Hematopoietic multipotent progenitor cell treated with erythropoietin and hydrocortisone succinate and interleukin-3 and kit ligand, for 15 days (in vitro differentiated cells): ENCODE data around the gene G6PC1.
"Not testable (repeated sequence)": the region's sequence is repeated elsewhere in the genome, so short reads cannot be mapped to it uniquely, and the experiment has no call there.

Experiments used
- DNase-seq: peaks from one replicate; pipeline ENCODE4 v3.0.0-alpha.2; 2015; ENCODE audit warnings: low spot score

The G6PC1 gene

GRCh38 chr17:42873932-42874695, 26.5 kb upstream of the G6PC1 start:
- DNase-seq: not testable (repeated sequence)

- DNase-seq: no peak
Measured at GRCh38 chr17:42877037-42877436, 23.6 kb upstream of the G6PC1 start.

GRCh38 chr17:42878123-42878880, 22.3 kb upstream of the G6PC1 start:
- DNase-seq: no peak

- DNase-seq: no peak
Measured at GRCh38 chr17:42878924-42879595, 21.5 kb upstream of the G6PC1 start.

- no peak for DNase-seq
Measured at GRCh38 chr17:42879596-42879985, 21.0 kb upstream of the G6PC1 start.

GRCh38 chr17:42880776-42881310, 19.8 kb upstream of the G6PC1 start:
- no peak for DNase-seq

- DNase-seq: not testable (repeated sequence)
Measured at GRCh38 chr17:42881706-42882105, 18.9 kb upstream of the G6PC1 start.

- no peak for DNase-seq
Measured at GRCh38 chr17:42882166-42882565, 18.4 kb upstream of the G6PC1 start.

GRCh38 chr17:42883802-42884558, 16.6 kb upstream of the G6PC1 start:
- DNase-seq: no peak

- not testable (repeated sequence) for DNase-seq
Measured at GRCh38 chr17:42885806-42886205, 14.8 kb upstream of the G6PC1 start.

GRCh38 chr17:42886283-42887176, 14.1 kb upstream of the G6PC1 start:
- DNase-seq: no peak

- DNase-seq: no peak
Measured at GRCh38 chr17:42889809-42890208, 10.8 kb upstream of the G6PC1 start.

- DNase-seq: no peak
Measured at GRCh38 chr17:42891539-42892152, 9.0 kb upstream of the G6PC1 start.

- DNase-seq: no peak
Measured at GRCh38 chr17:42893359-42893758, 7.2 kb upstream of the G6PC1 start.

- DNase-seq: no peak
Measured at GRCh38 chr17:42894283-42895184, 6.1 kb upstream of the G6PC1 start.

GRCh38 chr17:42895185-42895555, 5.4 kb upstream of the G6PC1 start:
- DNase-seq: no peak

- DNase-seq: no peak
Measured at GRCh38 chr17:42898147-42898811, 2.3 kb upstream of the G6PC1 start.

GRCh38 chr17:42899981-42900380, 618 bp upstream of the G6PC1 start:
- not testable (repeated sequence) for DNase-seq
